Stimulated activated CD4-positive, alpha-beta T cell treated with anti-CD3 and anti-CD28 coated beads, Interleukin-12 subunit alpha, Interleukin-12 subunit beta, amount 100 ng/mL, for 4 hours (primary cell): ENCODE measurements around the gene IL31.
A peak's percentile ranks its signal among the peaks of the same experiment; 100 is the strongest.

Source experiments
- DNase-seq: peaks from one replicate; pipeline ENCODE4 v3.0.0-alpha.2; 2020

IL31 gene

GRCh38 chr12:122126713-122127597, 47.1 kb downstream of the IL31 start:
- no peak for DNase-seq

DNA sequence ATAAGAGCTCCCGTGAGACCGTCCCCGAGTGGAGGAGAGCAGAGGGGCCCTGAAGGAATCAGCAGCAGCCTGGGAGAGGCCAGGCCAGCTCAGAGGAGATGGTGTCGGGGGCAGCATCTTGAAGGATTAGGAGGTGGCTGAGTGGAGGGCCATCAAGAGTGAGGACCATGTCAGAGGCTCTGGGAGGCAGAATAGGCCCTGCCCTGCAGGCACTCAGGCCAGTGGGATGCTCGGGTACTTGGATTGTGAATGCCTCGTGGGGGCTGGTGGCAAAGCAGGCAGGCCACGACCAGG, 47.7 kb downstream of the IL31 start:
- no peak for DNase-seq

GRCh38 chr12:122125452-122126341, 48.3 kb downstream of the IL31 start:
- no peak for DNase-seq

GRCh38 chr12:122124370-122124769, 49.7 kb downstream of the IL31 start:
- no peak for DNase-seq

GRCh38 chr12:122123761-122124145, 50.3 kb downstream of the IL31 start:
- DNase-seq = no peak

DNA sequence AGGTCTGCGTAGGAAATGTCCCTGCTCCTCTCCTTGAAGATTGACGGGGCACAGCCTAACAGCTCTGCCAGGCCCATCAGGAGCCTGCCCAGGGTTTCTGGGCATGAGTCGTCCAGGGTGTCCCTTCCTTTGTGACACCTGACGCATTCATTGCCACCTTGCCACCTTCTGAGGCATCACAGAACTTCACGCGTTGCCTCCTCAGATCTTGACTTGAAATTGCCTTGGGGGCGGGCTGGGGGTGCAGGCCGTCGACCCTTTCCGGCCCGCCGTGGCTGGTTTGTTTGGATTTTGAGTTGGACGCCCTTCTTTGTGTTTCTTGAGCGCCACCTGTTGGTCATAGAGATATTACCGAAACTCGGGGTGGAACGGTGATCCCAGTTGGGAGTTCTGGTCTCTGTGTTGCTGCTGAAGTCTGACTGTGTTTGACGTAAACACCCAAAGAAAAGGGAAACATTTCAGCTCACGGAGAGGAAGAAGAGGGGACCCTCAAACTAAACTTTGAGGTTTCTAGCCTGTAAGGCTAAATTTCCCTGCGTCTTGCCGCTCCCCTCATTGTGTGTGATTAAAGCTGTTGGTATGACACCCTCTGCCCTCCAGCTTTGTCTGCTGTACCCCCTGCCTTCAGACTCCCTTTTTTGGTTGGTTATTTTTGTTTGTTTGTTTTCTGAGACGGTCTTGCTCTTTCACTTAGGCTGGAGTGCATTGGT, 50.8 kb downstream of the IL31 start:
- peak; percentile 60 for DNase-seq
